Panc1 (cell line): ENCODE data around the gene UBE2R2.

Source experiments
- POLR2AphosphoS5 ChIP-seq: IDR thresholded peaks from 2 replicates; pipeline ENCODE4 v1.6.1; 2012; ENCODE audit warnings: mild to moderate bottlenecking, low read depth, low read length, moderate library complexity
- SIN3A ChIP-seq: IDR thresholded peaks from 2 replicates; pipeline ENCODE4 v1.6.1; 2012; ENCODE audit warnings: low read depth, mild to moderate bottlenecking, low read length, moderate library complexity, borderline replicate concordance; ENCODE audit not compliant: insufficient read depth
- TF ChIP-seq, protein P1 (sequence below): fragments of 450-650 bp; IDR thresholded peaks from 2 replicates; pipeline ENCODE4 v1.5.1; 2017; ENCODE audit warnings: mild to moderate bottlenecking
- TF ChIP-seq, protein P2 (sequence below), 2 experiments: IDR thresholded peaks; 2 replicates each; pipeline ENCODE4 v1.6.1; 2011 to 2012; ENCODE audit warnings: low read depth in 2 of 2, control low read depth in 1 of 2, low read length in 1 of 2, mild to moderate bottlenecking in 1 of 2, moderate library complexity in 1 of 2; ENCODE audit not compliant: insufficient read depth in 1 of 2

DNA sequence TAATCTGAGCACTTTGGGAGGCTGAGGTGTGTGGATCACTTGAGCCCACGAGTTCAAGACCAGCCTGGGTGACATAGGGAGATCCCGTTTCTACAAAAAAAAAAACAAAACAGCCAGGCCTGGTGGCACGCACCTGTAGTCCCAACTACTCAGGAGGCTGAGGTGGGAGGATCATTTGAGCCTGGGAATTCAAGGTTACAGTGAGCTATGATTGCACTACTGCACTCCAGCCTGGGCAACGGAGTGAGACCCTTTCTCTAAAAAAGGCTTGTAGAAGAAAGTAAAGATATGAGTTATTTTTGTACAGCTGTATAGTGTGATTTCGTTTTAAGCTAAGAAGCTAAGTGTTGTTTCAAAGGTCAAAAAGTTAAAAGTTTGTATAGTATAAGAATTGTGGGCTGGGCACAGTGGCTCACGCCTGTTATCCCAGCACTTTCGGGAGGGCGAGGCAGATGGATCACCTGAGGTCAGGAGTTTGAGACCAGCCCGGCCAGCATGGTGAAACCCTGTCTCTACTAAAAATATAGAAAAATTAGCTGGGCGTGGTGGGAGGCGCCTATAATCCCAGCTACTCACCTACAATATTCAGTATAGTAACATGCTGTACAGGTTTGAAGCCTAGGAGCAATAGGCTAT, 18.8 kb downstream of the UBE2R2 start:
- TF ChIP-seq, protein P1, sequence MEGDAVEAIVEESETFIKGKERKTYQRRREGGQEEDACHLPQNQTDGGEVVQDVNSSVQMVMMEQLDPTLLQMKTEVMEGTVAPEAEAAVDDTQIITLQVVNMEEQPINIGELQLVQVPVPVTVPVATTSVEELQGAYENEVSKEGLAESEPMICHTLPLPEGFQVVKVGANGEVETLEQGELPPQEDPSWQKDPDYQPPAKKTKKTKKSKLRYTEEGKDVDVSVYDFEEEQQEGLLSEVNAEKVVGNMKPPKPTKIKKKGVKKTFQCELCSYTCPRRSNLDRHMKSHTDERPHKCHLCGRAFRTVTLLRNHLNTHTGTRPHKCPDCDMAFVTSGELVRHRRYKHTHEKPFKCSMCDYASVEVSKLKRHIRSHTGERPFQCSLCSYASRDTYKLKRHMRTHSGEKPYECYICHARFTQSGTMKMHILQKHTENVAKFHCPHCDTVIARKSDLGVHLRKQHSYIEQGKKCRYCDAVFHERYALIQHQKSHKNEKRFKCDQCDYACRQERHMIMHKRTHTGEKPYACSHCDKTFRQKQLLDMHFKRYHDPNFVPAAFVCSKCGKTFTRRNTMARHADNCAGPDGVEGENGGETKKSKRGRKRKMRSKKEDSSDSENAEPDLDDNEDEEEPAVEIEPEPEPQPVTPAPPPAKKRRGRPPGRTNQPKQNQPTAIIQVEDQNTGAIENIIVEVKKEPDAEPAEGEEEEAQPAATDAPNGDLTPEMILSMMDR: no peak
- TF ChIP-seq, protein P2, sequence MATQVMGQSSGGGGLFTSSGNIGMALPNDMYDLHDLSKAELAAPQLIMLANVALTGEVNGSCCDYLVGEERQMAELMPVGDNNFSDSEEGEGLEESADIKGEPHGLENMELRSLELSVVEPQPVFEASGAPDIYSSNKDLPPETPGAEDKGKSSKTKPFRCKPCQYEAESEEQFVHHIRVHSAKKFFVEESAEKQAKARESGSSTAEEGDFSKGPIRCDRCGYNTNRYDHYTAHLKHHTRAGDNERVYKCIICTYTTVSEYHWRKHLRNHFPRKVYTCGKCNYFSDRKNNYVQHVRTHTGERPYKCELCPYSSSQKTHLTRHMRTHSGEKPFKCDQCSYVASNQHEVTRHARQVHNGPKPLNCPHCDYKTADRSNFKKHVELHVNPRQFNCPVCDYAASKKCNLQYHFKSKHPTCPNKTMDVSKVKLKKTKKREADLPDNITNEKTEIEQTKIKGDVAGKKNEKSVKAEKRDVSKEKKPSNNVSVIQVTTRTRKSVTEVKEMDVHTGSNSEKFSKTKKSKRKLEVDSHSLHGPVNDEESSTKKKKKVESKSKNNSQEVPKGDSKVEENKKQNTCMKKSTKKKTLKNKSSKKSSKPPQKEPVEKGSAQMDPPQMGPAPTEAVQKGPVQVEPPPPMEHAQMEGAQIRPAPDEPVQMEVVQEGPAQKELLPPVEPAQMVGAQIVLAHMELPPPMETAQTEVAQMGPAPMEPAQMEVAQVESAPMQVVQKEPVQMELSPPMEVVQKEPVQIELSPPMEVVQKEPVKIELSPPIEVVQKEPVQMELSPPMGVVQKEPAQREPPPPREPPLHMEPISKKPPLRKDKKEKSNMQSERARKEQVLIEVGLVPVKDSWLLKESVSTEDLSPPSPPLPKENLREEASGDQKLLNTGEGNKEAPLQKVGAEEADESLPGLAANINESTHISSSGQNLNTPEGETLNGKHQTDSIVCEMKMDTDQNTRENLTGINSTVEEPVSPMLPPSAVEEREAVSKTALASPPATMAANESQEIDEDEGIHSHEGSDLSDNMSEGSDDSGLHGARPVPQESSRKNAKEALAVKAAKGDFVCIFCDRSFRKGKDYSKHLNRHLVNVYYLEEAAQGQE (IDR thresholded peaks at IDR 0.05; ENCODE audit: insufficient read depth in 1 of 2, low read depth in 2 of 2, low read length in 1 of 2): no peak
- TF ChIP-seq SIN3A (no peak), POLR2AphosphoS5 (no peak)
